ENCODE measurements around the gene DNER.
"Not testable (repeated sequence)": the region's sequence is repeated elsewhere in the genome, so short reads cannot be mapped to it uniquely, and the experiment has no call there.

DNER gene

DNA sequence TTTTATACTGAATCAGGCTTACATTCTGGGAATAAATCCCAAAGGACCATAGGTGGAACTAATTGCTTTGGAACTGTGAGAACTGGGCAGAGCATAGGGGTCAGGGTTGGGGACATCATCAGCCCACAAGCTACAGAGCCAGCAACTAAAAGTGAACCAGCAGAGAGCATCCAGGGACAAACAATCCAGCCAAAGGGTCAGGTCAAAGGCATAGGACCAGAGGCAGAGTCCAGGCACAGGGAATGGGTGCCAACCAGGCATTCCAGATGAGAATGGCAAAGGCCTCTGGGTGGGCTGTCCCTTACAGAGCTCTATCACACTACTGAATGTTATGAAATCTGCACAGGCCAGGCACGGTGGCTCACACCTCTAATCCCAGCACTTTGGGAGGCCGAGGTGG is 12.3 kb upstream of the DNER start:
- TF ChIP-seq, protein P1, sequence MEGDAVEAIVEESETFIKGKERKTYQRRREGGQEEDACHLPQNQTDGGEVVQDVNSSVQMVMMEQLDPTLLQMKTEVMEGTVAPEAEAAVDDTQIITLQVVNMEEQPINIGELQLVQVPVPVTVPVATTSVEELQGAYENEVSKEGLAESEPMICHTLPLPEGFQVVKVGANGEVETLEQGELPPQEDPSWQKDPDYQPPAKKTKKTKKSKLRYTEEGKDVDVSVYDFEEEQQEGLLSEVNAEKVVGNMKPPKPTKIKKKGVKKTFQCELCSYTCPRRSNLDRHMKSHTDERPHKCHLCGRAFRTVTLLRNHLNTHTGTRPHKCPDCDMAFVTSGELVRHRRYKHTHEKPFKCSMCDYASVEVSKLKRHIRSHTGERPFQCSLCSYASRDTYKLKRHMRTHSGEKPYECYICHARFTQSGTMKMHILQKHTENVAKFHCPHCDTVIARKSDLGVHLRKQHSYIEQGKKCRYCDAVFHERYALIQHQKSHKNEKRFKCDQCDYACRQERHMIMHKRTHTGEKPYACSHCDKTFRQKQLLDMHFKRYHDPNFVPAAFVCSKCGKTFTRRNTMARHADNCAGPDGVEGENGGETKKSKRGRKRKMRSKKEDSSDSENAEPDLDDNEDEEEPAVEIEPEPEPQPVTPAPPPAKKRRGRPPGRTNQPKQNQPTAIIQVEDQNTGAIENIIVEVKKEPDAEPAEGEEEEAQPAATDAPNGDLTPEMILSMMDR (IDR thresholded peaks at IDR 0.05; ENCODE audit: borderline replicate concordance, insufficient read depth, low read depth, low read length), result no peak
- H3K4me3 ChIP-seq (ENCODE audit: low read depth, low read length), result no peak overlapping the region

DNA sequence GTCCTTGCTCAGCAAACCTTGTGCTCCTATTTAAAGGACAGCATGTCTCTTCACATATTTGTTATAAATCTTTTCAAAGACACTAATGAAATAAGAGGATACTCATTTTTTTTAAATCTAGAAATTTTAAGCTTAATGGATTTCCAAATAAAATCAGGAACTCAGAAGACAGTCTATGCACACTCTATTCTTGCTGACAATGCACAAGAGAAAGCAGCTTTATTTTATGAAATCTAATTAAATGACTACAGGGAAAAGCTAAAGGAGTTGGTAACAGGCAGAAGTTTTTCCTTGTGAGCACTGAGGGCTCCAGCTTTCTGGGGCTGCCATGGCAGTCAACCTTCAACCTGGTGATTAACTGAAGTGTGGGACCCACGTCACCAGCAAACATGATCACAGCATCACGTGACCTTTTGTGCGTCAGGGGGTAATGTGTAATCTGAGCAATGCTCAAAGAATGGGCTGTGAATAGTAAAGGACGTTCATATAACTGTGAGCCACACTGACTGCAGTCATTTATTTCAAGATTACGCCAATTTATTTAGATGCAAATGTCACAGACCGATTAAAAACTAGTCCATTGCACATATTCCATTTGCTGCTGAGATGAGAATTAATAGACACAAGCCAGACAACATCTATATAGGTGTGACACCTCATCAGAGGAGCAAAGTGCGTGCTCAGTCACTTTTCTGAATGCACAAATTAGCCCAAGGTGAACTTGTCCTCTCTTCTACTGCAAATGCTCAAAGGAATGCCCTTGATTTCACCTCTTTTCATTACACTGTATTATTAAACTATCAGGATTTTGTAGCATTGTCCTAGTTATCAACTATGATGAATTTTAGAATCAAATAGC is 11.6 kb upstream of the DNER start:
- TF ChIP-seq, protein P1 (IDR thresholded peaks at IDR 0.05; ENCODE audit: borderline replicate concordance, insufficient read depth, low read depth, low read length), result no peak

GRCh38 chr2:229723192-229723591 is 8.8 kb upstream of the DNER start:
- not testable (repeated sequence) for H3K4me3 ChIP-seq (ENCODE audit: low read depth, low read length)

More for the DNA sequence above, 11.6 kb upstream of the DNER start:
- no peak overlapping the region for H3K4me3 ChIP-seq (ENCODE audit: low read depth, low read length)

DNA sequence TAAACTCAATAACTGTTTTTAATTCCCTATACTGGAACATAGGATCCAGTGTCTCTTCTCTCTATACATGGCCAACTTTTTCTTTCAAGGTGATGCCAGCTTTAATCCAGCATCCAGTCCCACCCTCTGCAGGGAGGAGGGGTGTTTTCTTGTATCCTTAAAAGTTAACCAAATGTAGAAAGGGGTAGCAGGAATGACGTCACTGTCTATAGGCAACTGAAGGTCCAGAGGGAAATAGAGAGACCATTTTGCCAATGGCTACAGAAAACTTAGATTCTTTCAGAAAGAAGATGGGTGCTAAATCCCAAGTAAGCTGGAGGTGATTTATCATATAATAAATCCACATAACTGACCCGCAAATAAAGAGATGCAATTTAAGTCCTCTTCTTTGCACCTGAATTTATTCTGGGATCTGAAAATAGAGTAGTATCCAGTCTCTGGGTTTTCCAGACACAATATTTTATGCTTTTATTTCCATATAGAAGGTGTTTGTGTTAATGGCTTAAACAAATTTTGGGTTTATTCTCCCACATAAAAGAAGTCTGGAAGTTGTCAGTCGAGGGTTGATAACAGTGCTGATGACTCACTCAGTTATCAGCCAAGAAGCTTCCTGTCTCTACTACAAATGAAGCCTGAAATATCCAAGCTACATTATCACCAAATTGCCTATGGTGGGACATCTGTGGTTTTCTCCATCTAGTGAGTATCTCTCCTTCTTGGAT is 5.7 kb upstream of the DNER start:
- no peak overlapping the region for H3K4me3 ChIP-seq (ENCODE audit: low read depth, low read length)
- TF ChIP-seq, protein P1 (IDR thresholded peaks at IDR 0.05; ENCODE audit: borderline replicate concordance, insufficient read depth, low read depth, low read length), result no peak

- TF ChIP-seq, protein P1 (IDR thresholded peaks at IDR 0.05; ENCODE audit: borderline replicate concordance, insufficient read depth, low read depth, low read length), result no peak
- no peak overlapping the region for H3K4me3 ChIP-seq (ENCODE audit: low read depth, low read length)
These were observed 3.7 kb upstream of the DNER start for GRCh38 chr2:229718057-229718456.

DNA sequence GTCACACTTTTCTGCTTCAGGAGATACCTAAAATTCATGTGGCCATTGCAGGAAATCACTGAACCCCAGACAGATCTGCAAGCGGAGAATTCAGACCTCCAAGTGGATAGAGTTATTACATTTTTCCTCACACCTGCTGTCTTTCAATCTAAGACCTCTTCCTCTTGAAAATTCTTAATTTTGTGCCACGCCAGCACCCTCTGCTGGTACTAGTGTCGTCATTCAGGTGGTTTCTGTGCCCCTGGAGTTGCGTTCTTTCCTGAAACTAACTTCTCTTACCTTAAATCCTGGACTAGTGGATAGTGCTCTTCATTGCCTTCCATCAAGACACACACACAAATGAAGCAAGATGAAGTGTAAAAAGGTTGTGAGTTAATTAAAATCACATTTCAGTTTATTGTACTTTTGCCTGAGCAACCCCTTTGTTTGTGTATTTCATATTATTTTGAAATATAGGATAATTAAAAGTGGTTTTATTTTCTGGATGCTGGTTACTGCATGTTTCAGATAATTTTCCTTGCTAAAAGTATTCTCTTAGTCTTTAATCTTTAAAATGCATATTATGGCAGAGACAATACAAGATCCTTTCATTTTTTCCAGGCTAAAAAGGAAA is 1.6 kb upstream of the DNER start:
- TF ChIP-seq, protein P1 (IDR thresholded peaks at IDR 0.05; ENCODE audit: borderline replicate concordance, insufficient read depth, low read depth, low read length), result peak; percentile 57
- H3K4me3 ChIP-seq (ENCODE audit: low read depth, low read length), result no peak overlapping the region

DNA sequence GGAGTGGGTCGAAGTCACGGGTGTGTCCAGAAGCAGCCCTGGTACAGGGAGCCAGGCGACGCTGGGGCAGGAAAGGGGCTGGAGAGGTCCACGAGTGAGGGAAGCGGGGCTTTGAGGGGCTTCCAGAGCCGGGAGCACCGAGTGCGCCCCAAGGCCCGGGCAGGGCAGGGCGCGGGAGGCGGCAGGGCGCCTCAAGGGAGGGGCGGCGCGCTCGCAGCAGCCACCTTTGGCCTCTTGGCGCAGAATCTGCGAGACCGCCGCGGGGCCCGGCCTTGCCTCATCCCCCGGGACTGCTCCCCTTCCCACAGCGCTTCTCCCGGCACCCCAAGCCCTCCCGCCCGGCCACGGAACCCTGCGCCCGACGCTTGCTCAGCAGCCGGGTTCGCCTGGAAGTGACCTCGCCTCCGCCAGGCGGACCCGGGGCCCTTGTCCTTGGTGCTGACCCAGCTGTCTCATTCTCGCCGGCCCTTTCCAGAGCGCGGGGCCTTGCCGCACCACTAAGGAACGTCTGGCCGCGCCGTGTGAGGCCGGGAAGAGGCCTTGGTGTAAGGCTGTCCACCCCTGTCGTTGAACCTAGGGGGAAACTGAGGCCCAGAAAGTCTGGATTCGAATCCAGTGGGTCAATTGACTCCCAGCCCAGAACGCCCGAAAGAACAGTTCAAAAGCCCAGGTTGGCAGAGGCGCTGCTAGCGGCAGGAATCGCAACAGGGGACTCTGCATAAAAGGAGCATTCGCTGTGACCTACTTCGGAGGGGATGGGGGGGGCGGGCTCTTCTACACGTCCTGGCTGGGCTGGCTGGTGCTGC is 584 bp upstream of the DNER start:
- peak overlapping the region; percentile 8 for H3K4me3 ChIP-seq (ENCODE audit: low read depth, low read length)
- TF ChIP-seq, protein P1 (IDR thresholded peaks at IDR 0.05; ENCODE audit: borderline replicate concordance, insufficient read depth, low read depth, low read length), result no peak
